Aortic smooth muscle cell (primary cell): Measurements from ENCODE around the gene CST5. TPM values are rescaled to one million over a fixed set of nuclear protein-coding genes. Genes with fewer than 3 reads are reported as not detected.

Experiments used
- total RNA-seq: library from RNA; depleted of rRNA; stranded (reverse); fragments of >200 nt; gene quantifications from 2 replicates; pipeline ENCODE4 v1.2.3, GENCODE V29; 2014

Gene CST5
- total RNA-seq: not detected in 2 replicates

GRCh38 chr20:23879328-23879798 lies at the start of gene CST5:
TSS of gene CST5 (minus strand) at chr20:23879748. CDS start at chr20:23879676, 72 bp downstream.

GRCh38 chr20:23826541-23827021 lies 53.0 kb downstream of the CST5 start, which contains the start of gene CST2:
TSS of gene CST2 (minus strand) at chr20:23826729. CDS start at chr20:23826660, 69 bp downstream.

Other genes with a start within 250 kb of the CST5 start
- 173 and 310 TPM in 2 replicates for gene CST3, start 241.8 kb downstream of the CST5 start, total RNA-seq
- 0.26 and 0.31 TPM in 2 replicates for gene CST4, start 190.7 kb downstream of the CST5 start, total RNA-seq
- 0.37 and 48.1 TPM in 2 replicates for gene CST1, start 128.8 kb downstream of the CST5 start, total RNA-seq
- 2.8 and 10.8 TPM in 2 replicates for gene CST2, start 53.0 kb downstream of the CST5 start, total RNA-seq
- gene GGTLC1, start 109.0 kb upstream of the CST5 start, total RNA-seq: not detected in 2 replicates